K562 (cell line): ENCODE results near the gene OR10R2. TPM values are rescaled to one million over a fixed set of nuclear protein-coding genes. Genes with fewer than 3 reads are reported as not detected.

Source experiments
- ATAC-seq: fragments of 200-7000 bp; cut with Tn5 transposase; 3 replicates; pipeline ENCODE4 v1.9.1; 2020; ENCODE audit warnings: moderate library complexity
- BruUV-seq: library from RNA; stranded (reverse); fragments of 400-500 nt; replicated peaks from 2 replicates; lab custom pipeline; 2021; lab: Mats Ljungman, UMichigan
- CTCF ChIA-PET: fragments of 300-600 bp; formaldehyde crosslinking; extraction: SDS; loops from one replicate; lab custom pipeline; 2021; ENCODE audit warnings: low intra/inter-chr PET ratio; lab: Yijun Ruan, JAX
- POLR2A ChIA-PET: fragments of 300-600, 350-650 bp; sonication (Branson Sonifier 250); formaldehyde crosslinking; extraction: SDS; loops from one replicate; lab custom pipeline; 2021; ENCODE audit warnings: antibody characterized with exemption, inconsistent platforms; lab: Yijun Ruan, JAX
- DNase-seq, 4 experiments: peaks; one replicate each; pipeline versions ENCODE4 v3.0.0 to v3.0.0-alpha.2; 2011 to 2018; ENCODE audit warnings: low spot score in 3 of 4, mixed read lengths in 3 of 4; ENCODE audit errors: extremely low read depth in 1 of 4
- FAIRE-seq: peaks from 2 replicates; lab custom pipeline; 2011; peaks lifted over from hg19 to GRCh38; lab: Jason Lieb, UNC
- H2AFZ ChIP-seq: 2 replicates; pipeline ENCODE4 v1.6.0; 2011; ENCODE audit warnings: low read depth, low read length, control low read depth, inconsistent platforms
- H3K27ac ChIP-seq: fragments of 200-600 bp; 3 replicates; pipeline ENCODE4 v1.8.0; 2011; ENCODE audit warnings: low read depth, mild to moderate bottlenecking, control low read depth, inconsistent platforms, low read length, moderate library complexity, mixed read lengths; ENCODE audit errors: extremely low read depth
- H3K27me3 ChIP-seq, 2 experiments: fragments of 300-600 bp in 1 of 2; 2 replicates in 1 of 2; 3 replicates in 1 of 2; pipeline versions ENCODE4 v1.6.0 to v1.8.0; 2011; ENCODE audit warnings: inconsistent platforms in 2 of 2, low read length in 2 of 2, mild to moderate bottlenecking in 1 of 2, mixed read lengths in 1 of 2, moderate library complexity in 1 of 2; ENCODE audit not compliant: control insufficient read depth in 2 of 2, insufficient read depth in 2 of 2
- H3K36me3 ChIP-seq: fragments of 300-600 bp; 3 replicates; pipeline ENCODE4 v1.8.0; 2011; ENCODE audit warnings: mild to moderate bottlenecking, low read length, inconsistent platforms; ENCODE audit not compliant: control insufficient read depth, insufficient read depth
- H3K4me1 ChIP-seq, 2 experiments: fragments of 200-600 bp in 1 of 2; replicated peaks in 1 of 2; 2 replicates in 1 of 2; 3 replicates in 1 of 2; pipeline versions ENCODE4 v1.5.1 to v1.8.0; 2011; ENCODE audit warnings: inconsistent platforms in 2 of 2, low read length in 2 of 2, mild to moderate bottlenecking in 1 of 2, mixed read lengths in 1 of 2, moderate library complexity in 1 of 2; ENCODE audit not compliant: control insufficient read depth in 2 of 2, insufficient read depth in 2 of 2
- H3K4me2 ChIP-seq: 2 replicates; pipeline ENCODE4 v1.6.1; 2011; ENCODE audit warnings: low read length, control low read depth, inconsistent platforms, mixed read lengths; ENCODE audit not compliant: insufficient read depth
- H3K4me3 ChIP-seq: fragments of 200-600 bp; sonication (generic), shearing (Covaris generic); 2 replicates; pipeline ENCODE4 v1.5.1; 2016; ENCODE audit warnings: control low read depth, inconsistent platforms
- H3K79me2 ChIP-seq: fragments of 200-600 bp; 3 replicates; pipeline ENCODE4 v1.8.0; 2011; ENCODE audit warnings: low read length, inconsistent platforms; ENCODE audit not compliant: control insufficient read depth, insufficient read depth
- H3K9ac ChIP-seq, 2 experiments: 2 replicates each; pipeline versions ENCODE4 v1.6.0 to v1.6.1; 2011; ENCODE audit warnings: low read depth in 2 of 2, low read length in 2 of 2, control low read depth in 1 of 2, inconsistent platforms in 1 of 2, mild to moderate bottlenecking in 1 of 2, mixed read lengths in 1 of 2; ENCODE audit not compliant: insufficient read depth in 1 of 2
- H3K9me1 ChIP-seq: one replicate; pipeline ENCODE4 v1.6.0; 2011; ENCODE audit warnings: inconsistent platforms, mild to moderate bottlenecking, low read length, moderate library complexity; ENCODE audit not compliant: control insufficient read depth, insufficient read depth
- H3K9me3 ChIP-seq: replicated peaks from 2 replicates; pipeline ENCODE4 v1.5.1; 2011; ENCODE audit warnings: low read depth, low read length, inconsistent platforms; ENCODE audit not compliant: control insufficient read depth, insufficient read depth
- H4K20me1 ChIP-seq: replicated peaks from 2 replicates; pipeline ENCODE4 v1.6.1; 2011; ENCODE audit warnings: low read length, inconsistent platforms, mixed read lengths; ENCODE audit not compliant: control insufficient read depth, insufficient read depth
- CCAR2 ChIP-seq: fragments of 200-400 bp; formaldehyde crosslinking; IDR thresholded peaks from 2 replicates; pipeline ENCODE4 v1.6.1; 2017; ENCODE audit warnings: mild to moderate bottlenecking, low read depth, low read length
- CREB1 ChIP-seq, 2 experiments: sonication (generic) in 1 of 2; formaldehyde crosslinking in 1 of 2; IDR thresholded peaks; 2 replicates each; pipeline versions ENCODE4 v1.6.1 to v1.8.0; 2012 to 2022; ENCODE audit warnings: inconsistent platforms in 1 of 2, mild to moderate bottlenecking in 1 of 2, missing genetic modification reagents in 1 of 2, moderate library complexity in 1 of 2
- EZH2 ChIP-seq: IDR thresholded peaks from 2 replicates; pipeline ENCODE4 v1.6.1; 2012; ENCODE audit warnings: low read depth, mild to moderate bottlenecking, inconsistent platforms, low read length, borderline replicate concordance
- HDAC3 ChIP-seq: fragments of 450-650 bp; IDR thresholded peaks from 2 replicates; pipeline ENCODE4 v1.6.1; 2018; ENCODE audit warnings: borderline replicate concordance, mild to moderate bottlenecking, moderate library complexity; ENCODE audit not compliant: partially characterized antibody
- HLTF ChIP-seq: fragments of 450-650 bp; IDR thresholded peaks from 2 replicates; pipeline ENCODE4 v1.6.1; 2016
- NR4A1 ChIP-seq, 2 experiments: fragments of 250-450 bp in 1 of 2; fragments of 450-650 bp in 1 of 2; sonication (Bioruptor Pico) in 1 of 2; IDR thresholded peaks; 2 replicates each; pipeline versions ENCODE4 v1.4.0 to v1.6.1; 2016 to 2020; ENCODE audit warnings: mild to moderate bottlenecking in 2 of 2, missing compliant biosample characterization in 1 of 2, missing genetic modification characterization in 1 of 2, moderate library complexity in 1 of 2
- PRPF4 ChIP-seq: fragments of 200-400 bp; formaldehyde crosslinking; IDR thresholded peaks from one replicate; pipeline ENCODE4 v1.6.1; 2017; ENCODE audit warnings: low read length, low read depth, mild to moderate bottlenecking; ENCODE audit not compliant: insufficient read depth, poor library complexity, severe bottlenecking
- TAL1 ChIP-seq: fragments of 450-650 bp; IDR thresholded peaks from 2 replicates; pipeline ENCODE4 v1.6.1; 2016; ENCODE audit warnings: mild to moderate bottlenecking
- THRAP3 ChIP-seq: fragments of 450-650 bp; IDR thresholded peaks from 2 replicates; pipeline ENCODE4 v1.6.1; 2016; ENCODE audit warnings: mild to moderate bottlenecking, inconsistent platforms, borderline replicate concordance
- TRIM28 ChIP-seq: fragments of 450-650 bp; IDR thresholded peaks from 2 replicates; pipeline ENCODE4 v1.6.1; 2017
- ZBTB34 ChIP-seq: fragments of 250-450 bp; sonication (Bioruptor Pico); IDR thresholded peaks from 2 replicates; pipeline ENCODE4 v1.8.0; 2021; ENCODE audit warnings: mild to moderate bottlenecking, moderate library complexity
- ZBTB49 ChIP-seq: sonication (generic); formaldehyde crosslinking; IDR thresholded peaks from 2 replicates; pipeline ENCODE4 v1.8.0; 2022; ENCODE audit warnings: missing genetic modification reagents, mild to moderate bottlenecking, borderline replicate concordance
- ZC3H4 ChIP-seq: sonication (generic); formaldehyde crosslinking; IDR thresholded peaks from 2 replicates; pipeline ENCODE4 v1.9.0; 2021; ENCODE audit warnings: missing genetic modification reagents, borderline replicate concordance
- ZEB2 ChIP-seq: fragments of 450-650 bp; IDR thresholded peaks from 2 replicates; pipeline ENCODE4 v1.6.1; 2016
- ZNF511 ChIP-seq: sonication (generic); formaldehyde crosslinking; IDR thresholded peaks from 2 replicates; pipeline ENCODE4 v1.8.0; 2022; ENCODE audit warnings: mild to moderate bottlenecking, missing genetic modification reagents
- WGBS: fragments of 100-300 bp; shearing (Covaris generic); methylation state at CpG from one replicate; pipeline ENCODE4 v1.1.6; 2016; ENCODE audit warnings: low coverage, mixed read lengths; ENCODE audit not compliant: insufficient coverage; ENCODE audit errors: missing lambda C conversion rate; 5-methylcytosine and 5-hydroxymethylcytosine counted together
- in situ Hi-C: fragments of 300-500 bp; cut with MboI; formaldehyde crosslinking; loops from 4 replicates; pipeline ENCODE4 v1.15.0; 2018; ENCODE audit warnings: inconsistent platforms, mixed read lengths
- intact Hi-C: fragments of 100-400 bp; cut with micrococcal nuclease; formaldehyde crosslinking; loops from 2 replicates; pipeline ENCODE4 v1.14.2; 2022
- polyA plus RNA-seq, 8 experiments: library from polyadenylated mRNA; depleted of rRNA in 4 of 8; stranded (reverse) in 5 of 8; unstranded in 3 of 8; fragments of >200 nt; fragmentation: Nextera tagmentation in 2 of 8; fragmentation: Illumina TruSeq in 1 of 8; extraction: Ambion mirVana in 2 of 8; extraction: Trizol in 1 of 8; gene quantifications; 2 replicates each; pipeline versions ENCODE4 v1.2.1 to v1.2.3, GENCODE V29; 2011 to 2014; ENCODE audit warnings: inconsistent platforms in 1 of 8, missing spikeins in 1 of 8
- total RNA-seq, 7 experiments: library from RNA; depleted of rRNA in 6 of 7; stranded (reverse); fragments of >200 nt in 6 of 7; fragmentation: Illumina TruSeq in 2 of 7; extraction: Trizol in 2 of 7; gene quantifications; 2 replicates each; pipeline versions ENCODE4 v1.2.1 to v1.2.3, GENCODE V29; 2011 to 2021; ENCODE audit warnings: low replicate concordance in 1 of 7

The OR10R2 gene
- total and polyA plus RNA-seq, 9 of the 15 experiments (the other 6 are each of a cell fraction or from before 2014, with no cell fraction given), result not detected

- TF ChIP-seq ZBTB49 (CRISPR knock-in tag) (no peak), ZEB2 (no peak), CREB1 (IDR thresholded peaks at IDR 0.05) (no peak), CREB1 (CRISPR knock-in tag; IDR thresholded peaks at IDR 0.05) (no peak), TAL1 (no peak), HLTF (no peak), THRAP3 (no peak)
- TF ChIP-seq, all 486 proteins: peak for 0
Measured at GRCh38 chr1:158458263-158458662, 13.8 kb upstream of the OR10R2 start (continued).

GRCh38 chr1:158461534-158461933, 10.5 kb upstream of the OR10R2 start, which contains the start of gene OR10K1:
TSS of gene OR10K1 (plus strand) at chr1:158461834. CDS start at chr1:158465562, 3,728 bp downstream.
- FAIRE-seq, result no peak
- H3K36me3 ChIP-seq, result no peaks in the 10 kb centered on the region
- POLR2A ChIA-PET, result no interaction called here
- TF ChIP-seq NR4A1 (CRISPR knock-in tag; IDR thresholded peaks at IDR 0.05) (no peak), NR4A1 (tag; IDR thresholded peaks at IDR 0.05) (no peak), PRPF4 (no peak), ZNF511 (CRISPR knock-in tag) (no peak), ZC3H4 (CRISPR knock-in tag) (no peak), CCAR2 (no peak), EZH2 (no peak), ZBTB34 (CRISPR knock-in tag) (no peak), HDAC3 (no peak), TRIM28 (no peak)
- TF ChIP-seq, all 486 proteins: peak for 0
- no peaks in the 10 kb centered on the region for H4K20me1 ChIP-seq
- CTCF ChIA-PET, result no interaction called here
- no TSS peak for BruUV-seq
- H3K4me3 ChIP-seq, result no peak within 1 kb of the TSS
- no peaks in the 10 kb centered on the region for H3K4me1 ChIP-seq
- no peak within 1 kb of the TSS for H3K9ac ChIP-seq
- H3K27ac ChIP-seq, result no peak within 1 kb of the TSS
- DNase-seq (no peak), ATAC-seq (no peak)
- intact Hi-C loops (no loop called here), in situ Hi-C loops (no loop called here)
- H2AFZ ChIP-seq, result no peak within 1 kb of the TSS
- no peaks in the 10 kb centered on the region for H3K9me1 ChIP-seq
- H3K79me2 ChIP-seq, result no peaks in the 10 kb centered on the region
- H3K27me3 ChIP-seq, result no peaks in the 10 kb centered on the region
- no peaks in the 10 kb centered on the region for H3K9me3 ChIP-seq
- 0% methylated on average over 2 of the region's 2 CpGs for WGBS
- H3K4me2 ChIP-seq, result no peak within 1 kb of the TSS
